Thyroid gland (tissue), 4 donors: ENCODE measurements around the gene CDK9.

Source experiments
- POLR2A ChIP-seq, 2 donors: fragments of 450-650 bp; IDR thresholded peaks; one replicate each; pipeline ENCODE4 v1.6.1; 2017; ENCODE audit warnings: antibody characterized with exemption in 2 of 2, mild to moderate bottlenecking in 2 of 2, moderate library complexity in 1 of 2
- TF ChIP-seq, protein P1 (sequence below), 6 experiments: fragments of 200-600 bp in 3 of 6; fragments of 450-650 bp in 3 of 6; sonication (generic) in 3 of 6; IDR thresholded peaks; one replicate each; pipeline ENCODE4 v1.5.1; 2016 to 2019; ENCODE audit warnings: antibody characterized with exemption in 6 of 6, mild to moderate bottlenecking in 2 of 6, inconsistent platforms in 1 of 6, moderate library complexity in 1 of 6

DNA sequence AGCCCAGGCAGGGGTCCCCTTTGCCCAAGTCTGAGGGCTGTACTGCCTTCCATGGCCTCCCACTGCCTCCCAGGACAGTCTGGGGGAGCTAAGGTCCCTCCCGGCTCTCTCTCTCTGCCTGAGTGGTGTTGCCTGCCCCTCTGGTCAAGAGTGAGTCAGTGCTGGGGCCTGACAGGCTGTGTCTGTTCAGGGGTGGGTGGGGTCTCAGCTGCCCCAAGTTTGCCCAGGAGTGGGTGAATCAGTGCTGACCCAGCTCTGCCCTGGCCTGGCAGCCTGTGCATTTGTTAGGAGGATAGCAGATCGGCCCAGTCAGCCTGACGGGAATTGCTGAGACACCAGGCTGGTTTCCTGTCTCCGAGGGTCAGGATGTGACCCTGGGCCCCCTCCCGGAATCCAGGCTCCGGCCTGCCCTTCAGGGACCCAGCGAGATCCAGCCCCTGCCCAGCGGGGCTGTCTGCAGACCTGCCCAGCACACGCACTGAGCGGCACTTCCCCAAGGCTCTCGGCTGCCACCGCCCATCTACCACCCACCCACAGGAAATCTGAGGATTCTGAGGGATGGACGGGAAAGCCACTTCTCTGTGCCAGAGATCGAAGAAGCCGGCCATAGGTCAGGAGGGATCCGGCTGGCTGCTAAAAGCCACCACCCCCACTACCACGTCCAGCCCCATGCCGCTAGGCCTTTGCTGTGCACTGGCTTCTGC lies 52.7 kb downstream of the CDK9 start:
- TF ChIP-seq POLR2A (IDR thresholded peaks at IDR 0.05) = no peak
- TF ChIP-seq, protein P1, sequence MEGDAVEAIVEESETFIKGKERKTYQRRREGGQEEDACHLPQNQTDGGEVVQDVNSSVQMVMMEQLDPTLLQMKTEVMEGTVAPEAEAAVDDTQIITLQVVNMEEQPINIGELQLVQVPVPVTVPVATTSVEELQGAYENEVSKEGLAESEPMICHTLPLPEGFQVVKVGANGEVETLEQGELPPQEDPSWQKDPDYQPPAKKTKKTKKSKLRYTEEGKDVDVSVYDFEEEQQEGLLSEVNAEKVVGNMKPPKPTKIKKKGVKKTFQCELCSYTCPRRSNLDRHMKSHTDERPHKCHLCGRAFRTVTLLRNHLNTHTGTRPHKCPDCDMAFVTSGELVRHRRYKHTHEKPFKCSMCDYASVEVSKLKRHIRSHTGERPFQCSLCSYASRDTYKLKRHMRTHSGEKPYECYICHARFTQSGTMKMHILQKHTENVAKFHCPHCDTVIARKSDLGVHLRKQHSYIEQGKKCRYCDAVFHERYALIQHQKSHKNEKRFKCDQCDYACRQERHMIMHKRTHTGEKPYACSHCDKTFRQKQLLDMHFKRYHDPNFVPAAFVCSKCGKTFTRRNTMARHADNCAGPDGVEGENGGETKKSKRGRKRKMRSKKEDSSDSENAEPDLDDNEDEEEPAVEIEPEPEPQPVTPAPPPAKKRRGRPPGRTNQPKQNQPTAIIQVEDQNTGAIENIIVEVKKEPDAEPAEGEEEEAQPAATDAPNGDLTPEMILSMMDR (IDR thresholded peaks at IDR 0.05) = no peak
